ENCODE data around the gene KCNF1. TPM values are rescaled to one million over a fixed set of nuclear protein-coding genes. Genes with fewer than 3 reads are reported as not detected.

KCNF1 gene
- total RNA-seq, 1 donor from 2014 or later = 1.6 TPM

GRCh38 chr2:10935953-10936942 is 24.5 kb downstream of the KCNF1 start:
- TF ChIP-seq CTCF (IDR thresholded peaks at IDR 0.05; ENCODE audit: insufficient read depth, low read depth, low read length) = no peak
- TF ChIP-seq EZH2 (IDR thresholded peaks at IDR 0.05; ENCODE audit: insufficient read depth, low read length) = no peak
- Mint-ChIP-seq H3K4me1 (ENCODE audit: low read depth, unreplicated experiment) (peaks cover 20% of the 10 kb centered on the region), H3K4me3 (ENCODE audit: unreplicated experiment) (no peak overlapping the region), H3K36me3 (ENCODE audit: low read depth, unreplicated experiment) (no peaks in the 10 kb centered on the region), H3K27me3 (ENCODE audit: low read depth, unreplicated experiment) (peaks cover 5% of the 10 kb centered on the region), H3K27ac (ENCODE audit: unreplicated experiment) (peak overlapping the region; percentile 82), H3K9me3 (ENCODE audit: unreplicated experiment) (peaks cover 22% of the 10 kb centered on the region)
- H2AFZ ChIP-seq (ENCODE audit: low read depth, low read length) = no peak overlapping the region
- peaks cover 5% of the 10 kb centered on the region for H3K9me3 ChIP-seq (ENCODE audit: insufficient read depth, low read depth, low read length)
- DNase-seq (ENCODE audit: low read depth) = peak; percentile 99
- no peaks in the 10 kb centered on the region for H3K79me2 ChIP-seq (ENCODE audit: insufficient read depth, low read length)
- H3K4me1 ChIP-seq (ENCODE audit: insufficient read depth, low read length) = peaks cover 45% of the 10 kb centered on the region
- no peak overlapping the region for H3K4me3 ChIP-seq (ENCODE audit: insufficient read depth, low read depth, low read length)
- H3K27ac ChIP-seq (ENCODE audit: low read depth, low read length) = peak overlapping the region; percentile 95
- H4K20me1 ChIP-seq (ENCODE audit: insufficient read depth, low read length) = no peaks in the 10 kb centered on the region
- H3K27me3 ChIP-seq (ENCODE audit: insufficient read depth, low read length) = no peaks in the 10 kb centered on the region
- peak; percentile 93 for FAIRE-seq
- peak overlapping the region; percentile 66 for H3K4me2 ChIP-seq (ENCODE audit: low read length)
- H3K36me3 ChIP-seq (ENCODE audit: insufficient read depth, low read length) = no peaks in the 10 kb centered on the region
- H3K9ac ChIP-seq (ENCODE audit: low read length) = peak overlapping the region; percentile 72

- Histone ChIP-seq H2AFZ (ENCODE audit: low read depth, low read length) (no peak overlapping the region), H3K9me3 (ENCODE audit: insufficient read depth, low read depth, low read length) (peaks cover 5% of the 10 kb centered on the region), H3K4me1 (ENCODE audit: insufficient read depth, low read length) (peaks cover 27% of the 10 kb centered on the region), H3K4me2 (ENCODE audit: low read length) (no peak overlapping the region), H3K9ac (ENCODE audit: low read length) (no peak overlapping the region), H3K27me3 (ENCODE audit: insufficient read depth, low read length) (no peaks in the 10 kb centered on the region), H3K4me3 (ENCODE audit: insufficient read depth, low read depth, low read length) (no peak overlapping the region), H3K27ac (ENCODE audit: low read depth, low read length) (no peak overlapping the region), H3K36me3 (ENCODE audit: insufficient read depth, low read length) (no peaks in the 10 kb centered on the region), H3K79me2 (ENCODE audit: insufficient read depth, low read length) (no peaks in the 10 kb centered on the region), H4K20me1 (ENCODE audit: insufficient read depth, low read length) (no peaks in the 10 kb centered on the region)
- peaks cover 11% of the 10 kb centered on the region for H3K27me3 Mint-ChIP-seq (ENCODE audit: low read depth, unreplicated experiment)
- DNase-seq (ENCODE audit: low read depth) = no peak
- TF ChIP-seq EZH2 (IDR thresholded peaks at IDR 0.05; ENCODE audit: insufficient read depth, low read length) (no peak), CTCF (IDR thresholded peaks at IDR 0.05; ENCODE audit: insufficient read depth, low read depth, low read length) (no peak)
- no peak overlapping the region for H3K27ac Mint-ChIP-seq (ENCODE audit: unreplicated experiment)
- H3K4me3 Mint-ChIP-seq (ENCODE audit: unreplicated experiment) = no peak overlapping the region
- peaks cover 22% of the 10 kb centered on the region for H3K9me3 Mint-ChIP-seq (ENCODE audit: unreplicated experiment)
- H3K4me1 Mint-ChIP-seq (ENCODE audit: low read depth, unreplicated experiment) = peaks cover 20% of the 10 kb centered on the region
- FAIRE-seq = no peak
- H3K36me3 Mint-ChIP-seq (ENCODE audit: low read depth, unreplicated experiment) = no peaks in the 10 kb centered on the region
Observed at GRCh38 chr2:10939058-10939457, 27.3 kb downstream of the KCNF1 start.

- peaks cover 22% of the 10 kb centered on the region for H3K9me3 Mint-ChIP-seq (ENCODE audit: unreplicated experiment)
Observed at GRCh38 chr2:10940596-10940995, 28.9 kb downstream of the KCNF1 start.

More at GRCh38 chr2:10940596-10940995, 28.9 kb downstream of the KCNF1 start:
- Histone ChIP-seq H3K4me2 (ENCODE audit: low read length) (no peak overlapping the region), H3K79me2 (ENCODE audit: insufficient read depth, low read length) (no peaks in the 10 kb centered on the region), H3K9ac (ENCODE audit: low read length) (no peak overlapping the region), H3K9me3 (ENCODE audit: insufficient read depth, low read depth, low read length) (peaks cover 5% of the 10 kb centered on the region), H3K27me3 (ENCODE audit: insufficient read depth, low read length) (no peaks in the 10 kb centered on the region), H2AFZ (ENCODE audit: low read depth, low read length) (no peak overlapping the region), H4K20me1 (ENCODE audit: insufficient read depth, low read length) (no peaks in the 10 kb centered on the region), H3K36me3 (ENCODE audit: insufficient read depth, low read length) (no peaks in the 10 kb centered on the region), H3K27ac (ENCODE audit: low read depth, low read length) (no peak overlapping the region), H3K4me3 (ENCODE audit: insufficient read depth, low read depth, low read length) (no peak overlapping the region), H3K4me1 (ENCODE audit: insufficient read depth, low read length) (peaks cover 14% of the 10 kb centered on the region)
- DNase-seq (ENCODE audit: low read depth) = no peak
- FAIRE-seq = no peak
- Mint-ChIP-seq H3K27ac (ENCODE audit: unreplicated experiment) (no peak overlapping the region), H3K4me1 (ENCODE audit: low read depth, unreplicated experiment) (peaks cover 14% of the 10 kb centered on the region), H3K36me3 (ENCODE audit: low read depth, unreplicated experiment) (no peaks in the 10 kb centered on the region), H3K4me3 (ENCODE audit: unreplicated experiment) (no peak overlapping the region), H3K27me3 (ENCODE audit: low read depth, unreplicated experiment) (peaks cover 14% of the 10 kb centered on the region)
- TF ChIP-seq CTCF (IDR thresholded peaks at IDR 0.05; ENCODE audit: insufficient read depth, low read depth, low read length) (no peak), EZH2 (IDR thresholded peaks at IDR 0.05; ENCODE audit: insufficient read depth, low read length) (no peak)
